GOT3 (cell line): ENCODE results near the gene MX1.
"Not testable (repeated sequence)": the region's sequence is repeated elsewhere in the genome, so short reads cannot be mapped to it uniquely, and the experiment has no call there.

Source experiments
- DNase-seq: peaks from one replicate; lab custom pipeline; 2025; ENCODE audit warnings: mixed read lengths; lab: John Stamatoyannopoulos, UW

Gene MX1

DNA sequence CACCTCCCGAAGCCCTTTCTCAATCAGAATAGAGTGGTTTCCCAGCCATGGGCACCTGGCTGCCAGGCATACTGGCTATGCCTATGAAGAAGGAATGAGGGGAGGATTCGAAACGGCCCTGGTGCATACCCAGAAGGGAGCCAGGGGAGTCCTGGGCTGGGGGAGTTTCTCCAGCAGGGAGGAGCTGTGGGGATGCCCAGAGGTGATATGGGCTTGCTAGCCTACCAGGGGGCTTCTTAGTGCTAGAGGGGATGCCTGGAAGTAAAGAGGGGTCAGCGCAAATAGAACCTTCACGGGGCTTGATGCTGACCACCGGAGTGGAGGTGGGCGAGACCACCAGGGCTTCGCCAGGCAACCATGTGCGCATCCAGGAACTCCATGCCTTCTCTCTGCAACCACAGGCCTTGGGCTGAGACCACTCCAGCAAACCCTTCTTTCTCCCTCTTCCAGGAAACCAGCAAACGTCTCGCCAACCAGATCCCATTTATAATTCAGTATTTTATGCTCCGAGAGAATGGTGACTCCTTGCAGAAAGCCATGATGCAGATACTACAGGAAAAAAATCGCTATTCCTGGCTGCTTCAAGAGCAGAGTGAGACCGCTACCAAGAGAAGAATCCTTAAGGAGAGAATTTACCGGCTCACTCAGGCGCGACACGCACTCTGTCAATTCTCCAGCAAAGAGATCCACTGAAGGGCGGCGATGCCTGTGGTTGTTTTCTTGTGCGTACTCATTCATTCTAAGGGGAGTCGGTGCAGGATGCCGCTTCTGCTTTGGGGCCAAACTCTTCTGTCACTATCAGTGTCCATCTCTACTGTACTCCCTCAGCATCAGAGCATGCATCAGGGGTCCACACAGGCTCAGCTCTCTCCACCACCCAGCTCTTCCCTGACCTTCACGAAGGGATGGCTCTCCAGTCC is 18.2 kb upstream of the MX1 start:
- no peak for DNase-seq

DNA sequence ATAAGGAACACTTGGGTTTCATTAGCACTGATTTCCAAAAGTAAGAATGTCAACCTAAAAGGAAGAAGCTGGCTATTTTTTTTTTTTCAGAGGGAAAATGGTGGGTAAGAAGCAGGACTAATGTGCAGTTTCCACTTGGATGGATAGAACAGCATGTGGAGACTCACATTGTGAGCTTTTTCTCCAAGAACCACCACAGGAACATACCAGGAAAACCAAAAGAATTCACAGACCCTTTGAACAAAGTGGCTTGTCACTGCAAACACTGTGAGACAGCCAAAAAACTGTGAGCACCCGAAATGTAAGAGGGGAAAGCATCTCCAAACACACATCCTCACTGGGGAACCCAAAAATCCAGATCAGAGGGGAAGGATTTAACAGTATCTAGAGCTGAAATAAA is 15.7 kb upstream of the MX1 start:
- DNase-seq: no peak

DNA sequence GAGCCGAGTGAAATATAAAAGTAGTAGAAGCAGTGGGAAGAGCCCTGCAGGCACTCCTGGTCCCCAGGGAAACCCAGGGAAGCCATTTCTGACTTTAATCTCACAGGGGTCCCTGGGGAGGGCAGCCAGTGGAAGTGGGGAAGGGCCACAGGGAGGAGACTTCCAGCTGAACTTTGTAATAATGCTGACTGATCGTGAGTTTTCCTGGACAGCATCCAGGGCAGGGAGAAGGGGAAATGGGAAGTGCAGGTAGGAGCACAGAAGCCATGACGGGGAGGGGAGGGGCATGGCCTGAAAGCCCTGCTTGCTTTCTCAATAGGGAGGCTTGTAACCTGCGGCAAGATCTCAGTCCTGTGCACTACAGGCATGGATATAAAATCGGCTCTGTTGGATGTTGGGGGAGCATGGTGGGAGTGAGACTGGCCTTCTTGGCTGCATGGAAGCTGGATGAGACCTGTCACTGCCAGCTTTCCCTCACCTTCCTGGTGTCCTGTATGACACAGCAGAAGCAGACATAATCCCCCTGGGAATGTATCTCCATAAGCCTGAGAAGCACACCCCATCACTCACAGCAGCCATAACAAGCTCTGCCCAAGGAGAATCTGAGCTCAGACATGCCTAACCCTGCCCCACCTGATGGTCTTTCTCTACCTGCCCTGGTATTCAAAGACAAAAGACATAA is 15.1 kb upstream of the MX1 start:
- DNase-seq: no peak

DNA sequence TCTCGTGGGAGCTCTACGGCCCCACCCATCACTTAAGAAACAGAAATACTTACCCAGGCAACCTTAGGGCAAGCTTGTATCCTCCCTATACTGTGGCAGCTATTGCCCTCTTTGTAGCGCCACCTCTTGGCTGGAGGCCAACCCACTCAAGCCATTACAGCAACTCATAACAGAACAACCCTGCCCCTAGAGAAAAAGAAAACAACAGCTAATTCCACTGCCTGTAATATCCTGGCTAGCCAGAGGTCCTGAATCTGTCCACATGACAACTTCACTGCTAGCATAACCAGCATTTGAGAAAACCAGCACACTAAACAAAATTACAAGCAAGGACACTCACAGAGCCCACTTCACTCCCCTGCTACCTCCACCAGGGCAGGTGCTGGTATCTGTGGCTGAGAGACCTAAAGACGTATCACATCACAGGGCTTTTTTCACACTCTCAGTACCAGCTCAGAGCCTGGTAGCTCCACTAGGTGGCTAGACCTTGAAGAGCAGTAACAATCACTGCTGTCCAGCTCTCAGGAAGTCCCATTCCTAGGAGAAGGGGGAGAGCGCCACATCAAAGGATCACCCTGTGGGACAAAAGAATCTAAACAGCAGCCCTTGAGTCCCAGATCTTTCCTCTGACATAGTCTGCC is 14.5 kb upstream of the MX1 start:
- no peak for DNase-seq

DNA sequence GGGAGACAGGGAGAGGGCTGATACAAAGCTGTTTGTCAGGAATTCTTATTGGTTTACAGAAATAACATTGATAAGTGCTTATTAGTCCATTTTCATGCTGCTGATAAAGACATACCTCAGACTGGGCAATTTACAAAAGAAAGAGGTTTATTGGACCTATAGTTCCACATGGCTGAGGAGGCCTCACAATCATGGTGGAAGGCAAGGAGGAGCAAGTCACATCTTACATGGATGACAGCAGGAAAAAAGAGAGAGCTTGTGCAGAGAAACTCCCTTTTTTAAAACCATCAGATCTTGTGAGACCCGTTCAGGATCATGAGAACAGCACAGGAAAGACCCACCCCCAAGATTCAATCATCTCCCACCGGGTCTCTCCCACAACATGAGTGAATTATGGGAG is 8.5 kb upstream of the MX1 start:
- DNase-seq: not testable (repeated sequence)

DNA sequence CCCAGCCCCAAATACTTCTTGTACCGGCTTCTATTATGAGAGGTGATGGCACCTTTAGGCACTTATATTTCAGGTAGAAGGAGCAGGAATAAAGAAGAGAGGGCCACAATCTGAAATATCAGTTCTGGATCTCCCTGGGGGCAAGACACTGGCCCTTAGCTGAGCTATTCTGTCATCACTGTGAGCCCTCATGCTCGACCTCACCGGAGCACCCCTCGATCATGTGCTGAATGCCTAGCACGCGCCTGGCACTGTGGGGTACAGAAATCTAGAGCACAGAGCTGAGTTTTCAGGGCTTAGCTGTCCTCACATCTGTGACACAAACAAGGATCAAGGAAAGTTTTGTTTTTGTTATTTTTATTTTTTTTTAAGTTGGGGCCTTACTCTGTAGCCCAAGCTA is 7.6 kb upstream of the MX1 start:
- DNase-seq: no peak

DNA sequence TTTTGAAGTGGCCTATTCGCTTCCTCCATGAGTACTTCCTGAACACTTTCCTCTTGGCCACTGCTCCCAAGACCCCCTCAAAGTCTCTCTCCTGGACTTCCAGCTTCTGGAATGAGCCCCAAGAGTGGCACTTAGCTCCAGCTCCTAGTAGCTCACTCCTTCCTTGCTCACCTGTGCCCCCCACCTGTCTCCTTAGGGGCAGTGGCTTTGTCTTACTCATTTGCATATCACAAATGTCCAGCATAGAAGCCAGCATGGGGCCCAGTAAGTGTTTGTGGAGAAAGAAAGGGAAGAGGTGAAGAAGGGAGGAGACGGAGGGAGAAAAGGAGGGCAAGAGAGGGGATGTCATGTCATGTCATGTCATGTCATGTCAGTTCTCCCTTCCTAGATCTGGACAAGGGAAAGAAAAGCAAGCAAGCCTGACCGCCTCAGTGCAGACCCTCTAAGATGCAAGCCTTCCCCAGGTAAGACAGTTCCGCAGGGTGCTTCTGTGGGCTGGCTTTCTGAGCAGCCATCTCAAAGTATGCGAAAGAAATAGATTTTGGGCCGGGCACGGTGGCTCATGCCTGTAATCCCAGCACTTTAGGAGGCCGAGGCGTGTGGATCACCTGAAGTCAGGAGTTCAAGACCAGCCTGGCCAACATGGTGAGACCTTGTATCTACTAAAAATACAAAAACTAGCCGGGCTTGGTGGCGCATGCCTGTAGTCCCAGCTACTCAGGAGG is 6.9 kb upstream of the MX1 start:
- no peak for DNase-seq

DNA sequence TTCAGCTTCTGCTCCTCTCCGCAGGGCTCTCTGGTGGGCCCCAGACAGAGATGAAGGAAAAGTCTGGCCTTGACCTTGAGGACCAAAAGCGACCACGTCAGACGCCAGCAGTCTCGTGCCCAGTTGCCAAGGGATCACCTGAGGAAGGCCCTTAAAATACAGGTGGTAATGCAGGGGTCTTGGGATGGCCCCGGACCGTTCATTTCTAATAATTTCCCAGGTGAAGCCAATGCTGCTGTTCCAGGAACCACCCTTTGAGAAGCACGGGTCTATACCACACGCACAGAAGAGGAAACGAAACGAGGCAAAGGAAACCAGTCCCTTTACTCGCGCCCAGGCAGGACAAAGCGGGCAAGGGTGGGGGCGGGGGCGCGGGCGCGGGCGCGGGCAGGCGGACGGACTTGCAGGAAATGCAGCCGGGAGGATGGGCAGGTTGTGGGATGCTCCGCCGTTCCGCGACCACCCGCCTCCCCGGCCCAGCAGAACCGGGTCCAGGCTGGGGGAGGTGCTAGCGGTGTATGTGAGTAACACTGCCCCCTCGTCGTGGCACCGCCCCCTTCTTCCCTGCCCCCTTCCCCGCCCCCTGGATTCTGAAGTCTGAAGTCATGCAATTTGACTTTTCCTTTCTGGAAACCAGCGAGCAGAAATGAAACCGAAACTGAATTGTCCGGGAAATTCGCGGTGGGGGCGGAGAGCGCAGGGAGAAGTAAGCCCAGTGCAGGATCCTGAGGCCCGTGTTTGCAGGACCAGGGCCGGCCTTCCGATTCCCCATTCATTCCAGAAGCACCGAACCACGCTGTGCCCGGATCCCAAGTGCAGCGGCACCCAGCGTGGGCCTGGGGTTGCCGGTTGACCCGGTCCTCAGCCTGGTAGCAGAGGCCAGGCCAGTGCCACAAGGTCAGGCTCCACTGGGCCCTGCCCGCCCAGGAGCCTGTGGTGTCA is 5.8 kb upstream of the MX1 start:
- peak; percentile 43 for DNase-seq

DNA sequence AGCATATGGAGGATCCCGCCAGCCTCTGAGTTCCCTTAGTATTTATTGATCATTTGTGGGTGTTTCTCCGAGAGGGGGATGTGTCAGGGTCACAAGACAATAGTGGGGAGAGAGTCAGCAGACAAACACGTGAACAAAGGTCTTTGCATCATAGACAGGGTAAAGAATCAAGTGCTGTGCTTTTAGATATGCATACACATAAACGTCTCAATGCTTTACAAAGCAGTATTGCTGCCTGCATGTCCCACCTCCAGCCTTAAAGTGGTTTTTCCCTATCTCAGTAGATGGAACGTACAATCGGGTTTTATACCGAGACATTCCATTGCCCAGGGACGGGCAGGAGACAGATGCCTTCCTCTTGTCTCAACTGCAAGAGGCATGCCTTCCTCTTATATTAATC is 5.0 kb upstream of the MX1 start:
- DNase-seq: not testable (repeated sequence)

DNA sequence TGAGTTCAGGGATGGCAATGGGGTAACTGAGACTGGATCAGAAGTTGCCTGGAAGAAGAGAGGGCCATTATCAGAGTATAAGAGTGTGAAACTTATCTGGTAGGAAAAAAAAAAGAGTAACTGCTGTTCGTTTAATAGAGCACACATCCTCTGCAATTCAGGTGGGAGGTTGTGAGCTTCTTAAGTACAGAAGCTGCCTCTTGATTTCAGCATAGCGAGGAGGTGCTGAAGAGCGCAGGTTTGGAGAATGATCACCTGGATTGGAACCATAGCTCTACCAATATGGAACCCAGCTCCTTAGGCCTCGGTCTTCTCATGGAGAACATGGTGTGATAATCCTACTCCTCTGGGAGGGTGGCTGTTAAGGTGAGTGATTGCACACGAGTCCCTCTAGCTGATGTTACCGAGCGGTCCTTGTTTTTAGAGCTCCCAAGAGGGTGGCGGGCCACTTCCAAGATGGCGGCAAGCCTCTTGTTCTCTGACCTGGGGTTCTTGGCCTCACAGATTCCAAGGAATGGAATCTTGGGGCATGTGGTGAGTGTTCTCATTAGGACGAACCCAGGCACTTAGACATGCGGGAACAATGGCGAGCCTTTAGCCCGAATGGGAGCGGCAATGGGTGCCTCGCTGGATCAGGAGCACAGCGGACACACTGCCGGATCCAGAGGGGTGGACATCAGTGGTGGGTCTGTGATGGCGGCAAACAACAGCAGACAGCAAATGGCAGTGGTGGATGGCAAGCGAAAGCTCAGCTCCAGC is 3.3 kb upstream of the MX1 start:
- no peak for DNase-seq

DNA sequence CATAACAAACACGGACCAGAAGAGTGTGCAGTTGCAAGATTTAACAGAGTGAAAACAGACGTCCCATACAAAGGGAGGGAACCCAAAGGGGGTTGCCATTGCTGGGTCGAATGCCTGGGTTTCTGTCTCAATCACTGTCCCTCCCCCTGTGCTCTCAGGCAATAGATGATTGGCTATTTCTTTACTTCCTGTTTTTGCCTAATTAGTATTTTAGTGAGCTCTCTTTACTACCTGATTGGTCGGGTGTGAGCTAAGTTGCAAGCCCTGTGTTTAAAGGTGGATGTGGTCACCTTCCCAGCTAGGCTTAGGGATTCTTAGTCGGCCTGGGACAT is 2.8 kb upstream of the MX1 start:
- DNase-seq: not testable (repeated sequence)

DNA sequence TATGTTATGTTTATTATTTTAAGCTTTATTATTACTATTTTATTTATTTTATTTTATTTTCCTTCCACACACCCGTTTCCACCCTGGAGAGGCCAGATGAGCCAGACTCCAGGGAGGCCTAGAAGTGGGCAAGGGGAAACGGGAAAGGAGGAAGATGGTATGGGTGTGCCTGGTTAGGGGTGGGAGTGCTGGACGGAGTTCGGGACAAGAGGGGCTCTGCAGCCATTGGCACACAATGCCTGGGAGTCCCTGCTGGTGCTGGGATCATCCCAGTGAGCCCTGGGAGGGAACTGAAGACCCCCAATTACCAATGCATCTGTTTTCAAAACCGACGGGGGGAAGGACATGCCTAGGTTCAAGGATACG is 468 bp upstream of the MX1 start:
- DNase-seq: no peak

DNA sequence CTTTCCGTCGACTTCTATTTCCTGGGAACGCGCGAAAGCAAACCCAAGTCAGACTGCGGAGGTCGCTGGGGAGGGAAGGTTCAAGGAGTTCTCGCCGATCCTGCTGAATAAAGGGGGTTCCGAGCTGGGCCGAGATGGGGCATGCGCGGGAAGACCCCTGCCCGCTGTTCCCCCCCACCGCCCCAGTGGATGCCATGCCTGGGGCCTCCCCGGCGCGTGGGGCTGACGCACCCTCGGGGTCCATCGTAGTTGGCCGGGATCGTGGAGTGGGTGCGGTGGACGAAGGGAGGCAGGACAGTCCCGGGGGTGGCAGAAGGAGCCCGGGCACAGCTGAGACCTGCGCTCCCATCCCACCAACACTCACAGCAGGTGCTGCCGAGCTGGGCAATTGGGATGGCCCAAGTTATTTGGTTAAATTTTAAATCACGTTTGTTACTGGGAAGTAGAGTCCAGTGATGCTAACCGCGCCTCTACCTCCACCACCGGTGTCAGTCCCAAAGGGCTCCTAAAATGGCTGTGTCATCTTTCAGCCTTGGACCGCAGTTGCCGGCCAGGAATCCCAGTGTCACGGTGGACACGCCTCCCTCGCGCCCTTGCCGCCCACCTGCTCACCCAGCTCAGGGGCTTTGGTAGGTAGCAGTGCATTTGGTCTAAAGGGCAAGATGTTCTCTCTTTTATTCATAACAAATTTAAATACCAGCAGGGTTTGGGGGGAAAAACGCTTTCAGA is 801 bp downstream of the MX1 start:
- no peak for DNase-seq

DNA sequence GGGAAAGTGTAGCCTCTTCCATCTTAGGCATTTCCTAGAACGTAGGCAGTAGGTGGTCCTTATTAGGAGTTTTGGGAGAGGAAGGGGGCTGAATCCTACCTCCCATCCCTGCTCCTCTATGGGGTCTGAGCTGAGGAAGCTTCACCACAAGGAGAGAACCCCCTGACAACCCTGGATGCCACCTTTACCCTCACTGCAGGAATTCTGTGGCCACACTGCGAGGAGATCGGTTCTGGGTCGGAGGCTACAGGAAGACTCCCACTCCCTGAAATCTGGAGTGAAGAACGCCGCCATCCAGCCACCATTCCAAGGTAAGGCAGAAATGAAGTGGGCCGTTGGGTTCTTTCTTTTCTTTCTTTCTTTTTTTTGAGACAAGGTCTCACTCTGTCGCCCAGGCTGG is 1.5 kb downstream of the MX1 start:
- DNase-seq: no peak

DNA sequence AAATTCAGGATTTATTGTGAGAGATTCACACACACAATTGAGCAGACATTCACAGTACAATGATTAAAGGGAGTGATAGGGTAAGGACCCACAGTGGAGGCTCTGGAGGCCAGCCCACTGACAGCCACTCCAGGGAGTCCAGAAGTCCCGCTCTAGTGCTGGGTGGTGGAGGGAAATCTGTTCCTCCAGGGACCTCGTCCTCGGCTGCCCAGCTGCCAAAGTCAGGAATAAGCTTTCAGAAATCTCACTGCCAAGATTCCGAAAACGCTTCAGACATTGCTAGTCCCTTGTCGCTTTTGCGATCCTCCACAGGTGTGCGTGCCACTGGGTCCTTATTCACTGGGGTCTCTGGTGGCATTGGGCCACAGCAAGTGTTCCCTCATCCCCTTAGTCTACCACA is 2.3 kb downstream of the MX1 start:
- no peak for DNase-seq

DNA sequence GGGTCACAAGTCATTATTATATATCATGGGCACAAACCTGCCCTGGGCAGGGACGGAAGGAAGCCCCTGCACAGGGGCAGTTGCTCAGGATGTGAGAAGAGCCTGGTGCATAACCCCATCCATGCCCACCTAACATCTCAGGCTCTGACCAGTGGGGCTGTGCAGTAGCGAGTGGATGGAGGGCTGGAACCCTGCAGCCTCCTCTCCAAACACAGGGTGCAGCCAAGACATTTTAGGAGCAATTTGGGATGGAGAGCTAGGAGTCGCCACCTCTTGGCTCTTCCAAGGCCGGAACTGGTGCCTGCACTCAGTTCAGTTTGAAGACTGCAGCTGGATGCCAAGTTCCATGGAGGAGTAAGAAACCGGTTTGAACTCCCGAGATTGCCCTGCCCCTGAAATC is 2.8 kb downstream of the MX1 start:
- no peak for DNase-seq

DNA sequence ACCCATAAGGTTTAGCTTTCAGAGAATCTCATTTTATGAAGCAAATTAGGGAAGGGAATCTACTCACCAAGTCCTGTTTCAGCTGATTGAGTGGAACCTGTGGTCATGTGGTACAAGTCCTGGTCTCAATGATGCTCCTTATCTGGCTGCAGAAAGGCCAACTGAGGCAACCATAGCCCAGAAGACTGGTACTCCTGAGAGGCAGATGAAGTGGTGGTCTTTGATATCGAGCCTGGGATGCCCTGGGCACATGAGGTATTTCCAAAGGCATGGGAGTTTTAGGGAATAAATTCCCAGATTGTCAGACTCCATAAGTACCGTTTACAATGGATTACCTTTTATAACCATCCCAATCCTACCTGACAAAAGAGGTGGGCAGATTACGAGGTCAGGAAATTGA is 3.3 kb downstream of the MX1 start:
- DNase-seq: no peak

DNA sequence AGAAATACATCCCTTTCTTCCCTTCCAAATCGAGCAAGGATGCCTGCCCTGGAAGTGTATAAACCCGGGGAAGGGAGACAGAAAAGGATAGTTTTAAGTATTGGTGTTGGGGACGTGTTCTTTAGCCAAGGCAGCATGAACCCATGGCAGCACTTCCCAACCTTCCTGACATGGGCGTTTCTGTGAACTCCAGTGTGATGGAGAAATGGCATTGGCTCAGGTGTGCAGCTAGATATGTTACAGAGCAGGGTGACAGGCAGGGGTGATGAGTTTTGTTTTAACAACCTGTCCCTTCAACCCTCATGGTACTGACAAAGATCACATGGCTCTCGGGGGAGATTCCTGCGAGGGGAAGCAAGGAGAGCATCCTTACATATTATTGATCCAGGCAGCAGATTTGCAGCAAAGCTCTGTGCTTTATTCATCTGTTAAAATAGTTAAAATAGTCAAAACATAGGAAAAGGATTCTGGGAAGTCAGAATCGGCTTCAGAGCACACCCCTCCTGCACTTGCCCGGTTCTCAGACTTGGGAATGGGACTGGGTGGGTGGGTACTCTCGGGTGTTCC is 4.0 kb downstream of the MX1 start:
- no peak for DNase-seq

DNA sequence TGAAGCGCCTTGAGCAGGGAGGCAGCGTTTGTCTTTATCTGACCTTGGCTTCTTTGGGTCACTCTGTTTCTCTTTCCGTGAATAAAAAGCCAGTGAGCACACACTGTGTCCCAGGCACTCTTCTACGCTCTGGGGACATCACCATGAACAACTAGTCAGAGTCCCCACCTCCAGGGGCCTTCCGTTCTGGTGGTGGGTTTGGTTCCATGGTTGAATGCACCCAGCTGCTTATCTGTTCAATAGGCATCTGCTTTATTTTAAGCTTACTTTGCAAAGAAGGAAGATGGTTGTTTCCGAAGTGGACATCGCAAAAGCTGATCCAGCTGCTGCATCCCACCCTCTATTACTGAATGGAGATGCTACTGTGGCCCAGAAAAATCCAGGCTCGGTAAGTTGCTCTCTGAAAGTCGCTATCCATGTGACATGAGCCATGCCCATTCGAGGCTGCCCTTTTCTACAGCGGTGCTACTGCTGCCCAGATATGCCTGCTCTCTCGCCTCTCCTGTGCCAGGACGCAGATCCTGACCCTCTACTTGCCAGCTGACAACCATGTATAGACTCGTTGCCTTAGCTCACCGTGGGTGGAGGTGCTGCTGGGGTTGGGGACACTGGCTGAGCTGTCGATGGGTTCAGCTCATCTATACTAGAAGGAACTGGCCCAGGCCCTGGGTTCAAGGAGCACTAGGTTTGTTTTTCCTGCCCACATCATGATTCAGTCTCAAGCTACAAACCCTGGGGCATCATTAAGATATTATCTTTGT is 5.9 kb downstream of the MX1 start:
- no peak for DNase-seq
